GM11168 (cell line): ENCODE measurements around the gene PYGO1.
"Not testable (repeated sequence)": the region's sequence is repeated elsewhere in the genome, so short reads cannot be mapped to it uniquely, and the experiment has no call there.

Experiments
- in situ Hi-C: fragments of 300-500 bp; cut with MboI; formaldehyde crosslinking; loops from one replicate; pipeline ENCODE4 v1.12.0; 2022; ENCODE audit warnings: low sequenced_read_pairs; ENCODE audit not compliant: unreplicated experiment

Gene PYGO1

GRCh38 chr15:55588070-55588814 lies at the start of gene PYGO1:
Gene PYGO1 (minus strand): TSS chr15:55588345. CDS start chr15:55587883, 462 bp downstream.
- in situ Hi-C loops: no loop called here

- in situ Hi-C loops: loop anchor here (10.0 kb wide), 2 partner anchors 62 to 102 kb away; no protein-coding TSS in a partner anchor
Observed at GRCh38 chr15:55637086-55637485, 48.9 kb upstream of the PYGO1 start.

DNA sequence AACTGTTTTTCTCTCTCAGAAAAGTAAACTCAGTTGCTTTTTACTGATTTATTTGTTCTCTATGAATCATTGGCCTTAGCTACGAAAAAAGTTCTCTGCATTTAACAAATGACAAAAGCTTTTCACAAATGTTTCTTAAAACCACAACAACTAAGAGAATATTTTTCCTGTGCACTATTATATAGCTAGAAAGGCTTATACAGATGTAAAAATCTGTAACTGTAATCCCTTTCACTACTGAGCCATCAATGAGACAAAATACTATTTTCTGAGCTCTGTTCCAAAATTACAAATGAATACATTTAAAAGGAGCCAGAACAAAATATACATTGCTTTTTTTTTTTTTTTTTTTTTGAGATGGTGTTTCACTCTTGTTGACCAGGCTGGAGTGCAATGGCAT lies 45.6 kb upstream of the PYGO1 start:
- in situ Hi-C loops: loop anchor here (10.0 kb wide), 2 partner anchors 59 to 99 kb away; no protein-coding TSS in a partner anchor

DNA sequence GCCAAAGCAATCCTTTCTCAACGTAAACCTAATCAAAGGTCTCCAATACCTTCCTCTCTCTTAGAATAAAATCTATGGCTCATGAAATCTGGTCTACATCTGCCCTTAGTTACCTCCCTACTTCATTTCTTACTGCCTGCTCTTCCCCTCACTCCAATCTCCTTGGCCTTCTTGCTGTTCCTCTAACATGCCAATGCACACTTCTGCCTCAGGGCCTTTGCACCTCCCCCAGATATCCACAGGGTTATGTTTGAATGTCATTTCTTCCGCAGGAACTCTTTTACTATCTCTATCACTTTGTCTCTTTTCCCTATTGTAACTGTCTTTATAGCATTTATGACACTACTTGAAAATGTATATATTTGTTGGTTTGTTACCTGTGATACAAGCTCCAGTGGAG lies 44.3 kb upstream of the PYGO1 start:
- in situ Hi-C loops: loop anchor here (10.0 kb wide), 2 partner anchors 58 to 98 kb away; no protein-coding TSS in a partner anchor

DNA sequence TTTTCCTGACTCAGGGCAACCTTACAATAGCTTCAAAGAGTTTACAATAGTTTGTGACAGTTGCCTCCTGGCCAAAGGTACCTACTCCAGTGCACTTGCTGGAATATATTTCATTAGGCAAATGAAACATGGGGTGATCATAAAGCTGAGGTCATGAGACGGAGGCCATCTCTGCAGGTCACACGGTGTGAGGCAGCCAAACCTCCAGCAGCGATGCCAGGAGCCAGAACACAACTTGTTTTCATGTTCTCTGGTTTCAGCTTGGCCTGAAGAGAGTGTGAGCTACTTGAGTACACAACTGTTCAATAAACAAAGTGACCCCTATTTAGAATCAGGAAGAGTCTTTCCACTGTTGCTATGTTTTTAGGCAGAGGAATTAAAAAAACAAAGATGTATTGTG lies 42.7 kb upstream of the PYGO1 start:
- in situ Hi-C loops: loop anchor here (10.0 kb wide), 2 partner anchors 56 to 96 kb away; no protein-coding TSS in a partner anchor

- in situ Hi-C loops: no loop called here
Observed at GRCh38 chr15:55628369-55628730, 40.2 kb upstream of the PYGO1 start.

DNA sequence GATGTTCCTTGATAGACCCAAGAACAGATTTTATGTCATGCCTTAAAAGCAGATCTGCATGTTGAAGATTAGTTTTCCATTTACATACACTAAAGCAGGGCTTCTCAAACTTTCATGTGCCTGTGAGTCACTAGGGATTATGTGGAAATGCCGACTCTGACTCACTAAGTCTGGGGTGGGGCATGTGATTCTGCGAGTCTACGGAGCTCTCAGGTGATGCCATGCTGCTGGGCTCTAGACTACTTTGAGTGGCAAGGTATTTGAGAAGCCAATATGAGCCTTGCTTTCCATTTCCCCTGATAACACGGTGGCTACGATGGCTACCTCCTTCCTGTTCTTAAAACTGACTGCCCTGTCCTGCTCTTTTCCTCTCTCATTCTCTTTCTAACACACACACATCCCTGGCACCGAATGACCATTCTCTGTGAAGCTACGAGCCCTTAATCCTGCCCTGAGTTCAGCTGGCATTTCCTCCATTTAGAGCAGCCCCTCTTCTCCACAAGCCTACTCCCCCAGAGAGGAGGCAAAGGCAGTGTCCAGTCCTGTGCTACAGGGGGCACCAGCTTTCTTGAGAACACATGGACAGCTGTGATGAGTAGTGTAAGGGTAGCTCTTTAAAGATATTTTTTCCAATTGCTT lies 39.7 kb upstream of the PYGO1 start:
- in situ Hi-C loops: no loop called here

- in situ Hi-C loops: no loop called here
Observed at GRCh38 chr15:55619783-55620182, 31.6 kb upstream of the PYGO1 start.

DNA sequence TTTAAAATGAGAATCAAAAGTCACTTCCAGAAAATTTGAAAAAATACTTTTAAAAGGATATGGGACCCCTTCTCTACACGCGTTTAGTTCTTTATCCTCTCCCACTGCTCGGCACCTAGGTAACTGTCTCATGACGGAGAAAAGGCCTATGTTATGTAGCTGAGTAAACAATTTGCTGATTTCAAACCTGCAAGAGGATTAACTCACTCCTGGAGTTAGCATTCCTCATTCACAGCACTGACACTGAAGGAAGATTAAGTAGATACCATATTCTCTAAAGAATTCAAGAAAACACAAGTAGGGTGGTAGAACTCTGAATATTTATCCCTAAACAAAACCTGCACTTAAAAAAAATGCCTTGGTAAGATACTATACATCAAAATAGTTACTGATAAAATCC lies 30.2 kb upstream of the PYGO1 start:
- in situ Hi-C loops: no loop called here

DNA sequence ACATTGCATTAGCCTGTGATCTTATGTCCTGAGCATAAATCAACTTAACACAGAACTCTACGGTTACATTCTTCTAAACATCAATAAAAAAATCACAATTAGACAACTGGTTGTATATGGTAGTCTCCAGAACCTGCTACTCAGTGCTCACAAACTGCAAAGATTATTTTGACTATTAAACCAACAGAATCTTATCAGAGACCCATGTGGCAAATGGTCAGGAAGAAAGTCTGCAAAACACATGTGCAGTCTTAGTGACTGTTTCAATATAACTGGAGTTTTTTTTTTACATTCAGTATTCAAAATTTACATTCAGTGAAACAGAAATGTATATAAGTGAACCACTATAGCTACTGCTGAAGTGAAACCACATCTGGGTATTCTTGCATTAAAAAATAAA lies 27.3 kb upstream of the PYGO1 start:
- in situ Hi-C loops: no loop called here

DNA sequence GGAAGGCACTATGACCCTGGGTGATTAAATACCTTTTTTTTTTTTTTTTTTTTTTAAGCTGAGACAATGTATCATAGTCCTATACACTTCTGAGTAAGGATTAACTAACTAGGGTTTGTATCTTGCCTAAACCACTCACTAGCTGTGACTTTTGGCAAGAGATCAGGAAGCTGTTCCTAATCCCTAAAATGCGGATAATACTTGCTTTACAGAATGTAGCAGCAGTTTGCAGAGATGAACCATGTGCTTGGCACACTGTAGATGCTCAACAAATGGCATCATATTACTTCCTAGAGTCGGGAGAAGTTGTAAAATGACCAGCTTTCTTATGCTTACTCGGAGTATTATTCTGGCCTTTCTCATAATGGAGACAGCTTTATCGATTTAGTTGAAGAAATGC lies 25.6 kb upstream of the PYGO1 start:
- in situ Hi-C loops: no loop called here

DNA sequence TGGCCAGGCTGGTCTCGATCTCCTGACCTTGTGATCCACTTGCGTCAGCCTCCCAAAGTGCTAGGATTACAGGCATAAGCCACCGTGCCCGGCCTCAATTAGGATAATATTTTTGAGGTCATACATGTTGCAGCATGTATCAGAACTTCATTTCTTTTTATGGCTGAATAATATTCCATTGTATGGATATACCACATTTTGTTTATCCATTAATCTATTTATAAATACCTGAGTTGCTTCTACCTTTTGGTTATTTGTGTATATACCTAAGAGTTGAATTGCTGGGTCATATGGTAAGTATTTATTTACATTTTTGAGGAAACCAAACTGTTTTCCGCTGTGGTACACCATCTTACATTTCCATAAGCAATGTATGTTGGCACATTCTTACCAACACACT lies 18.1 kb upstream of the PYGO1 start:
- in situ Hi-C loops: no loop called here

GRCh38 chr15:55601374-55601773 lies 13.2 kb upstream of the PYGO1 start:
- in situ Hi-C loops: no loop called here

DNA sequence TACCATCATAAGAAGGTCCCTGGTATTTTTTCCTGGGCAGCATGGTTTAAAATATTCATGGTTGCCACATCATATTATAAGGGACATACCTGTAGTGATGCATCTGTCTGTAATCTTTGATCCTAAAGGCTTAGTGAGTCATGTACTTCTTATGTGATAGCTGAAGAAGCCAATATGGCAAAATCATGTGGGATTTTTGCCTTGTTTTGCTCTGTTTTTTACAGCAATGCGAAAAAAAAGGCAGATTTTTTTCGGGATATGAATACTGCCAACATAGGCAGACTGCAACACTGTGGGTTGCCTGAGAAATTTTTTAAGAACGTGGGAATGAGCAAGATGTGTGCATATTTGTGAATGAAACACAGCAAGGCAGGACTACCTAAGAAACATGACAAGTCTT lies 11.3 kb upstream of the PYGO1 start:
- in situ Hi-C loops: no loop called here

- in situ Hi-C loops: not testable (repeated sequence)
Observed at GRCh38 chr15:55593019-55593418, 4.9 kb upstream of the PYGO1 start.

- in situ Hi-C loops: no loop called here
Observed at GRCh38 chr15:55590788-55591187, 2.6 kb upstream of the PYGO1 start.

DNA sequence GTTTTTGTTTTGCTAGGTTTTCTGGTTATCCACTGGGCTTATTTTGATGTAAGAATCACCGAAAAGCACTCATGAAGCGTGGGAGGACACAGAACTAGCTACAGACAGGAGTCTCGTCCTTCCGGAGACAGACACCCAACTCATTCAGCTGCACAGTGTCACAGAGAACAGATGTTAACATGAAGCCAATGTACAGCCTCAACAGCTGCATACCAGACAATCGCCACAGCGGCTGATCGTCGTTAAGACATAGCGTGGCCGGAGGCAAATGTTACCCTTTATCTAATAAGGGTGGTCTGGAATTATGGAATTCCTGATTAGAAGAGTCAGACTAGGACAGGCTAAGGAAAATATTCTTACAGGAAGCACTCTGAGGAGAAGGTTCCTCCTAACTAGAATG lies 1.1 kb upstream of the PYGO1 start:
- in situ Hi-C loops: no loop called here

GRCh38 chr15:55588815-55589115 lies 620 bp upstream of the PYGO1 start:
- in situ Hi-C loops: no loop called here

- in situ Hi-C loops: no loop called here
Observed at GRCh38 chr15:55587321-55588069, 650 bp downstream of the PYGO1 start.

DNA sequence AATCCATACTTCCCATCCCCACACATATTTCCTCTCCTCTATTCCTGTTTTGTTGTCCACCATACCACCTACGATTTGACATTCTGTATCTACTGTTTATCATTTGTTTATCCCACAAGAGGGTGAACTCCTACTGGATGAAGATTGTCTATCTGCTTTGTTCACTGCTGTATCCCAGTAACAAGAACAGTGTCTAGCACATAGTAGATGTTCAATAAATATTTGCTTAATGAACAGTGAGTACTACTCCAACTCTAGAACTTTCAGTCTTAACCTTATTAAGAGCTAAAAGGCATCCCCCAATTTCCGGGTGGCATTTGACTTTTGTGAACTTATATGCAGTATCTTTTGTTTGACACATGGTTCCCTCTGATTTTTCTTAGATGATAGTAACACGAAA lies 1.3 kb downstream of the PYGO1 start:
- in situ Hi-C loops: no loop called here

DNA sequence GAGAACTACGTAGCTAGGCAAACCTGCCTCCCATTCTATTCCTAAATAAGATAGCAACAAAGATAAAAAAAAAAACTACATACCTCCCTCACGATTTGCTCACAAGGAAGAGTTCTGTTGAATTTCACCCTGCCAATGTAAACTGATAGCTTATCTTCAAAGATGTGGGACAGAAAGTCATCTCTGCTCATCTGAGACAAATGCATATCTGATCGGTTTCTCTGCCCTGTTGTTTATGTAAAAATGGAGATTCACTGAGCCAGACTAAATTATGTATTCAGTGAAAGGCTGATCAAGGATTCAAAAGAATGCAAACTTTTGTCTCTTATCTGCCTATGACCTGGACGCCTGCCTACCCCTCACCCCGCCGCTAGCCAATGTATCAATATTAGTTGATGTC lies 11.2 kb downstream of the PYGO1 start:
- in situ Hi-C loops: loop anchor here (10.0 kb wide), 1 partner anchor 58 kb away; no protein-coding TSS in a partner anchor
